GM19467 (cell line): ENCODE measurements around the gene SIGLEC12.
"Not testable (repeated sequence)": the region's sequence is repeated elsewhere in the genome, so short reads cannot be mapped to it uniquely, and the experiment has no call there.

ENCODE experiments used
- ATAC-seq: cut with Tn5 transposase; IDR thresholded peaks from one replicate; pipeline ENCODE4 v1.9.1; 2021; ENCODE audit warnings: mild to moderate bottlenecking, moderate library complexity; ENCODE audit not compliant: unreplicated experiment

The SIGLEC12 gene

GRCh38 chr19:51460164-51460992 is 41.2 kb downstream of the SIGLEC12 start:
- ATAC-seq: no peak

DNA sequence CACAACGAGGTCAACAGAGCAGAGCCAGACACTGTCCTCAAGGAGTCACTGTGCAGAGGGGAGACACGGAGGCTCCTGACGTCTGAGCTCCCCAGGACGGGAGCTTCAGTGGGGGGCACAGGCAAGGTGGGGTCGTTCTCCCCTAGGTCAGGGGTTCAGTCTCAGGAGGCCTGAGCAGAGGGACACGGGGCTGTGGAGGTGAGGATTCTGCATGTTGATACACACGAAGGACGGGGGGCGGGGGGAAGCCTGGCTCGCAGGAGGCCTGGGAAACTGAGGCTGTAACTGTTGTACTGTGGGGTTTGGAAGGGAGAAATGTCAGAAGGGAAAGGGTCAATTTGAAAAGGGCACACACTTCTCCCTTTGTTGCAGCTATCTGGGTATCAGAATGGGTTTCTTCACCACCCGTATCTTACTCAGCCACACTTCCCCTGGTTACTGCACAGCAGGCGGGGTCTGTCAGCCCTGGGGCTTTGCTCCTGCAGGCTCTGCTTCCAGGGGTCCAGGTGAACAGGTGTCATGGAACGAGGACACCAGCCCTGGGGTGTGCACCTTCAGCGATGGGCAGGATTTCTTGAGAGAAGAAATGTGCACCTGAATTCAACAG is 42.6 kb downstream of the SIGLEC12 start:
- no peak for ATAC-seq

- ATAC-seq: no peak
These were observed 43.5 kb downstream of the SIGLEC12 start, which contains the start of gene SIGLEC8 for GRCh38 chr19:51458051-51458645. Gene SIGLEC8, minus strand, starts transcription at chr19:51458454. Its CDS starts 67 bp downstream, at chr19:51458387.

GRCh38 chr19:51457351-51458013 is 44.1 kb downstream of the SIGLEC12 start:
- ATAC-seq: no peak

- no peak for ATAC-seq
These were observed 44.9 kb downstream of the SIGLEC12 start for GRCh38 chr19:51456541-51457290.

GRCh38 chr19:51450730-51451307 is 50.8 kb downstream of the SIGLEC12 start:
- ATAC-seq: no peak

GRCh38 chr19:51448411-51449016 is 53.1 kb downstream of the SIGLEC12 start:
- no peak for ATAC-seq

DNA sequence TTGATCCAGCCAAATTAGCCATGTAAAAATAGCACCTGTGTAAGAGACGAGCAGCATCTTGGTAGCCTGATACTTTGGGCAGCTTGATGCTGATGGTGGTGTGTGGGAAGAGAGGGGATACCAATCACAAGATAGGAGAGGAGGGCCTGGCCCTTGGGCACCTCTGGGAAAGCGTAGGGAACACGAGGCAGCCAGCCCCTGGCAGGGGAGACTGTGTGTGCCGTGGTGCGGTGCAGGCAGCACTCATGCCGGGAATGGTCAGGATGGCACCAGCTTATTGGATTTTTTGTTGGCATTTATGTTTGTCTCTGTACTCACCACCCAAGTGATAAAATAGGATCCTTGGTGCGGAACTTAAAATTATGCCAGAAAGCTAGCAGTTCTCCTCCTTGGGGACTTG is 53.6 kb downstream of the SIGLEC12 start:
- ATAC-seq: no peak

DNA sequence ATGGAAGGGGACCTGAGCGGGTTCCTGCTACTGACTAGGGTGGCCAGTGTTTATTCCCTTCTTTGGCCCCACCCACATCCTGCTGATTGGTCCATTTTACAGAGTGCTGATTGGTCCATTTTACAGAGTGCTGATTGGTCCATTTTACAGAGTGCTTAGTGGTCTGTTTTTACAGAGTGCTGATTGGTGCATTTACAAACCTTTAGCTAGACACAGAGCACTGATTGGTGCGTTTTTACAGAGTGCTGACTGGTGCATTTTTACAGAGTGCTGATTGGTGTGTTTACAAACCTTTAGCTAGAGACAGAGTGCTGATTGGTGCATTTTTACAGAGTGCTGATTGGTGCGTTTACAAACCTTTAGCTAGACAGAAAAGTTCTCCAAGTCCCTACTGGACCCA is 54.1 kb downstream of the SIGLEC12 start:
- ATAC-seq: not testable (repeated sequence)

DNA sequence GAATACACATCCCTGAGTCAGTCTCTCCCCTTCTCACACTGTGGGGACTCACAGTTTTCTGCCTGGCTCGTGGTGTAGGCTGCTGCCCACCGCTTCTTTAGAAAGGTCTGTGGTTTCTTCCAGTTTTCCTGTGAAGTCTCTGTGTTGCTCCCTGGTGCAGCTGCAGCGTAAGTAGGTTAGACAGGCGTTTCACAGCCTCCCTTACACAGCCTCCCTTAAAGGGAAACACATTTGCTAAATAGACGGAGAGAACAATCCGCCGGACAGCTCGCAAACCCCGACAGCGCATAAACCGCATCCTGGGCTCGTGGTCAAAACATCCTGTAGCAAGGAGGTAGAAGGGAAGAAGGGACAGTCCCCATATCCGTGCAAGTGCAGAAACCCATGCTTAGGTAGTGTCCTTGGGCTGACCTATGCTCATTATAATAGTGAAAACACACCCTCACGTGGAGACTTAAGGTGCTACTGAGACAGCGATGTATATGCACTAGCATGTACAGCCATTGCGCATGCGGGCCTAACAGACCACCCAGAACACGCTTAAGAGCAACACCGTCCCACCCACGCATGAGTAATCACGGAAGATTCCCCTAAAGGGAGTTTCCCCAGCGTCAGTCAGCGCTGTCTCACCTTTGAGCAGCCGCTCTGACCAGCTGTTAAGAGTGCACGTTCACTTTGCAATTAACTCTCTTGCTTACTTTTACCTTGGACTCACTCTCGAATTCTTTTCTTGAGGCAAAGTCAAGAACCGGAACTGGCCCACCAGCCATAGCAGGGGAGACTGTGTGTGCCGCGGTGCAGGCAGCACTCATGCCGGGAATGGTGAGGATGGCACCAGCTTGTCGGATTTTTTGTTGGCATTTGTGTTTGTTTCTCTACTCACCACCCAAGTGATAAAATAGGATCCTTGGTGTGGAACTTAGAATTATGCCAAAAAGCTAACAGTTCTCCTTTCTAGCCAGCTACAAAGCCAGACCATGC is 59.9 kb downstream of the SIGLEC12 start:
- ATAC-seq: peak; percentile 89
